ENCODE results near the gene C2orf15. TPM values are rescaled to one million over a fixed set of nuclear protein-coding genes. Genes with fewer than 3 reads are reported as not detected.
"Not testable (repeated sequence)": the region's sequence is repeated elsewhere in the genome, so short reads cannot be mapped to it uniquely, and the experiment has no call there.

The C2orf15 gene, protein sequence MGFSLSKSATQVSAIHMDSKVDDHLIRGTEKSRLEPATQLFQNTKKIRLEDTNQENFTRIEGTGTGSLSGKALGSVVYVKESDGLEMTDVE
- 0.95 and 4.2 TPM in 2 replicates for total RNA-seq (2014; rRNA removed; shearing (Covaris generic); ENCODE audit: low replicate concordance)

DNA sequence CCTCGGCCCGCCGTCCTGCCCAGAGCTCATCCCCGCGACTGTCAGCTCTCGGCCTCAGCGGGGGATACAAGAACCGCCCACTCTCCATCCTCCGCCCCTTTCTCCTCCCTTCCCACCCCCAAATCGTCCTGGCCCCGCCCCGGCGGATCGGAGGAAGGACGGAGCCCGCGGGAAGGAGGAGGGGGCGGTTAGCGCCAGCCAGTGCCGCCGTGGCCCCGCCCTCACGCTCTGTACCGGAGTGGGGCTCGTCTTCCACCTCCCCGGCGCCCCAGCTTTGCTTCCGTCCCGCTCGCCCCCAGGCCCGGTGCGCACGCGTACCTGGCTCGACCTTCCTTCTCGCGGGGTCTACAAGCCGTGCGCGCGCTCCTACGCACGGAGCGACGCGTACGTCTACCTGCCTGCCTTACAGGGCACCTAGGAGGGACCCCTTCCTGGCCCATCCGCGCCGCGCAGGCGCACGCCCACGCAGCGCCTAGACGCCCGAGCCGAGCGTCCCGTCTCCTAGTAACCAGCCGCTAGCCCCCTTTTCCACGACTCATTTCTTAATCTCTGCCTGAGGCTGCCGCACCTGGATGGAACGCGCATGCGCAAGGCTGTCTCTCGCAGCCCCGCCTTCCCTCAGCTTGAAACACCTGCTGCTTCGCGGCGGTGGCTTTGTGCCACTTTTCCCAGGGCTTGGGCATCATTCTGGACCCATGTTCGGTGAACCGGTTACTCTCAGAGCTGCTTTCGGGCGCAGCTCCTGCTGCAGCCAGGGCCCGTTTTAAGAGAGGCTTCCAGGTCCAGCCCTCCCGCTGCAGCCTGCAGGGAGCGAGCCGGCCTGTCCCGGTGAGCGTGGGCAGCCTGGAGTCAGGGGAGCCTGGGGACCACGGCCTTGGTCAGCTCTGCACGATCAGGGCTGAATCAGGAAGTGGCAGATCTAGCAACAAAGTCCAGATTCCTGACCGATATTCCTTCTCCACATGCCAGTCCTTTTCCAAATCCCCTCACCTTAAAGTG is at the start of gene C2orf15:
TSS of gene C2orf15 (plus strand) at position 598 of the 999 bp plus-strand sequence. CDS start 8,852 bp downstream, outside the sequence.
- in situ Hi-C loops (cut with HindIII; ENCODE audit: low pct_unique_long_range_greater_than_20kb, low sequenced_read_pairs) = no loop called here
- peak; percentile 97 for DNase-seq (ENCODE audit: low read depth)

DNA sequence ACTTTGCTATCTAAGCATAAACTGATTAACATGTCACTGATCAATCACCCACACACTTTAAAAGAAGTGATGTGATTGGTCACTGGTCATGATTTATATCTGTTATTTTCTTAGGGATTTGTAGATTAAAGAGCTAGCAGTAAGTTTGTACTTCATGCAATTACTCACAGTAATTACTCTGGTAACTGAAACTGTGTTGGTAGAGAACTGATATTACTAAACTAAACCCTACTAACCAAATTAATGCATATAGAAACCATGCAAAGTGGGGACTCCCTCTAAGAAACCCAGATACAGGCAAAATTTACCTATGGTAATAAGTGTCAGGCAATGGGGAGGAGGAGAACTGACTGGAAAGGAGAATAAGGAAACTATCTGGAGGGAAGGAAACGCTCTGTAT is 44.8 kb upstream of the C2orf15 start:
- in situ Hi-C loops (cut with HindIII; ENCODE audit: low pct_unique_long_range_greater_than_20kb, low sequenced_read_pairs) = no loop called here
- no peak for DNase-seq (ENCODE audit: low read depth)

DNA sequence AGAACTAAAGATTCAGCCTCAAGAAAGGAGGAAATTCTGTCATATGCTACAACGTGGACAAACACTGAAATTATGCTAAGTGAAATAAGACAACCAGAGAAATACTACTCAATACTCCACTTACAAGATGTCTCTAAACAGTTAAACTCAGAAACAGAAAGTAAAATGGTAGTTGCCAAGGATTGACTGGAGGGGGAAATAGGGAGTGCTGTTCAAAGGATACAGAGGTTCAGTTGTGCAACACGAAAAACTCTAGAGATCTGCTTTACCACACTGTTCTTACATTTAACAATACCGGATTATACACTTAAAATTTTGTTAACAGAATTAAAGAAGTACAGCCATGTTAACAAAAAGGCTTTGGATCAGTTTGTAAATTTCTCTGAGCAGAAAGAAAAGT is 39.8 kb upstream of the C2orf15 start:
- no peak for DNase-seq (ENCODE audit: low read depth)
- in situ Hi-C loops (cut with HindIII; ENCODE audit: low pct_unique_long_range_greater_than_20kb, low sequenced_read_pairs) = no loop called here

DNA sequence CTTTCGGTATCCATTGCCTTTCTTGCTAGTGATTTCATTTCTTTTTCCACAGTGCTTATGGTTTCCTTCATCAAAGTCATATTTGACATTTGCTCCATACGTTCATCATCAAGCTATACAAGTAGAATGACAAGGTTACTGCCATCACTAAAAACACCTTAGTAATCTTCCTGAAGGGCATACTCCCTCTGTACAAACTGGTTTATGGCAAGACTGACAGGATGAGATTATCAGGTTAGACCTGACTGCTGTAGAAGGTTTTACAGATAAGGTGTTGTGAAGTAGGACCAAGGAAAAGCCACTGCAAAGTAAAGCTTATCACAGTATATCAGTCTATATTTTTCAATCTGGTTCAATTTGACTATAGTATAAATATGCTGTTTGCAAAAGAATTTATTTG is 37.5 kb upstream of the C2orf15 start:
- in situ Hi-C loops (cut with HindIII; ENCODE audit: low pct_unique_long_range_greater_than_20kb, low sequenced_read_pairs) = no loop called here
- DNase-seq (ENCODE audit: low read depth) = no peak

DNA sequence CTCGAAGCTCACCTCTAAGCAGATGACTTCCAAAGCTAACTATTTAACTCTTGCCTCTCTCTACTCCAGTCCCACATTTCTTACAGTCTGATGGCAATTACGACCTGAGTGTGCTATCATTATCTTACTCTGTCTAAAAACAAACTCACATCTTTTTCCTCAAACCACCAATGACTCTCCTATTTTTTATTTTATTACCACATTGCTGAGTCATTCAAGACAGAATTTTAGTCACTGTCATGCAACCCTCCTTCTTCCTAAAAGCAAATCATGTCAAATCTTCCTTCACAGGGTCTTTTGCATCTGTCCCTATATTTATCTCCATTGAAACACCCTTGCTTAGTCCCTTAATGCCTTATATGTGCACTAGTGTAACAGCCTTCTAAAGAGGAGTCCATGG is 34.6 kb upstream of the C2orf15 start:
- in situ Hi-C loops (cut with HindIII; ENCODE audit: low pct_unique_long_range_greater_than_20kb, low sequenced_read_pairs) = no loop called here
- DNase-seq (ENCODE audit: low read depth) = peak; percentile 8

DNA sequence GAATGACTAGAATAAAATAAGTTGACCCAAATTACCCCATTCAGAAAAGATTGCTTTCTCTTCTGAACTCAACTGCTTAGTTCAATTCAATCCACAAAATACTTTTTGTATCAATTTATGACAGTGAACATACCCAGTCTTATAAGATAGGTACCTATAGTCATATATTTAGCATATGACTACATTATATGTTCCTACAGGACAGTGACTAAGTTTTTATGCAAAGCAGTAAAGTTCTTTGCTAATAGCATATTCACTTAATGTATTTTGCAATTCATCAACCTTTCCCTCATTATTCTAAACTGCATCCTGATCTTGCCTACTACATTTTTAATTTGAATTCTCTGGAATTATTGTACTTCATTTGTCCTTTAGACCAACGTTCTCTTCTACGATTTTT is 30.3 kb upstream of the C2orf15 start:
- no peak for DNase-seq (ENCODE audit: low read depth)
- in situ Hi-C loops (cut with HindIII; ENCODE audit: low pct_unique_long_range_greater_than_20kb, low sequenced_read_pairs) = no loop called here

DNA sequence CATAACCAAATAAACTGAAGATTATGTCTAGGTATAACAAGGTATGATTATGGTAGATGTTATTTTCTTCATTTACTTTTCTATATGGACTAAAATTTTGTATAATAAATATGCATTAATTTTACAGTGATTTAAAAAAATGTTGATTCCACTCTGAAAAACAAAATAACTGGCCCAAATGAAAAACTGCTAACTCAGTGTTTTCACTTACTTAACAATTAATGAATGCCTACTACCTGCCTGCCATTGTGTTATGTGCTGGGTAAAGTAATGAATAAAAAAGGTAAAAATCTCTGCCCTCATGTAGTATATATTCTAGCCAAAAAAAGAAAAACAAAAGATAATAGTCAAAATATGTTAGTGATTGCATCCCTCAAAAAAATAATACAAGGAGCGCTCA is 29.6 kb upstream of the C2orf15 start:
- in situ Hi-C loops (cut with HindIII; ENCODE audit: low pct_unique_long_range_greater_than_20kb, low sequenced_read_pairs) = no loop called here
- DNase-seq (ENCODE audit: low read depth) = no peak

DNA sequence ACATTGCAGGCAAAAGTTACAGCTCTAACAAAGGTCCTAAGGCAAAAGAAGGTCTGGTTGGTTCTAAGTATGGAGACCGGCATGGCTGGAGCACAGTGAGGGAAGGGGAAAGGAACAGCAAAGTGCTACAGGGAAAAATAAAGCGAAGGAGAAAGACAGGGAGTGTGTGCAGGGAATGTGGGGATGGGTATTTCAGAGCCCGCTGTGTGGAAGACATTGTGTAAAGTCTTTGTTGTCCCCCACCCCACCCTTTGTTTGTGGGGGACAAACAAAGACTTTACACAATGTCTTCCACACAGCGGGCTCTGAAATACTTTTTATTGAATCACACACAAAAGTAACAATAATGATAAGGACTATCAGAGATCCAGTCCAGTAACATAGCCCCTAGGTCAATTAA is 28.9 kb upstream of the C2orf15 start:
- in situ Hi-C loops (cut with HindIII; ENCODE audit: low pct_unique_long_range_greater_than_20kb, low sequenced_read_pairs) = no loop called here
- no peak for DNase-seq (ENCODE audit: low read depth)

DNA sequence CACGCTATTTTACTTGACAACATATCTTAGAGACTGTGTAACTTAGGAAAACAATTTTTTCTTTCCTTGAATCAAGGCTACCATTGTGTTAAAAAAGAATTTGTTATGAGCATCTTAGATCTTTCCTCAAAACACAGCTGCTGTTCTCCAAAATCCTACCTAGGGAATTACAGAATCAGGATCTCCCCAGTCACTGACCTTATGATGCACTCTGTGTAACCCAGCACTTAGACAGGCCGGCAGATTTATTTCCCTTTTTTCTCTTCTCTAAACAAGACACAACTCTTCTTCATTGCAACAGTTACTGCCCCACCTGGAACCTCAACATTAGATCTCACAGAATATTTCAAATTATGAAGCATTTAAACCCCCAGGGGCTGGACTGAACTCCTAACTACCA is 13.5 kb upstream of the C2orf15 start:
- DNase-seq (ENCODE audit: low read depth) = no peak
- in situ Hi-C loops (cut with HindIII; ENCODE audit: low pct_unique_long_range_greater_than_20kb, low sequenced_read_pairs) = no loop called here

DNA sequence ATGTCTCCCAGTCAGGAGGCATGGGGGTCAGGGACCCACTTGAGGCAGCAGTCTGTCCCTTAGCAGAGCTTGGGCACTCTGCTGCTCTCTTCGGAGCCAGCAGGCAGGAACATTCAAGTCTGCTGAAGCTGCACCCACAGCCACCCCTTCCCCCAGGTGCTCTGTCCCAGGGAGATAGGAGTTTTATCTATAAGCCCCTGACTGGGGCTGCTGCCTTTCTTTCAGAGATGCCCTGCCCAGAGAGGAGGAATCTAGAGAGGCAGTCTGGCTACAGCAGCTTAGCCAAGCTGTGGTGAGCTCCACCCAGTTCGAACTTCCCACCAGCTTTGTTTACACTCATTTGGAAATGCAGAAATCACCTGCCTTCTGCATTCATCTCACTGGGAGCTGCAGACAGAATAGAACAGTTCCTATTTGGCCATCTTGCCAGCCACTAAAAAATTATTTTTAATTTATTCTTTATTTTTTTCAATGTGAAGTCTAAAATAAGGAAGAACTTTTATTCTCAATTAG is 6.4 kb upstream of the C2orf15 start:
- DNase-seq (ENCODE audit: low read depth); in situ Hi-C loops (cut with HindIII; ENCODE audit: low pct_unique_long_range_greater_than_20kb, low sequenced_read_pairs): not testable (repeated sequence)

DNA sequence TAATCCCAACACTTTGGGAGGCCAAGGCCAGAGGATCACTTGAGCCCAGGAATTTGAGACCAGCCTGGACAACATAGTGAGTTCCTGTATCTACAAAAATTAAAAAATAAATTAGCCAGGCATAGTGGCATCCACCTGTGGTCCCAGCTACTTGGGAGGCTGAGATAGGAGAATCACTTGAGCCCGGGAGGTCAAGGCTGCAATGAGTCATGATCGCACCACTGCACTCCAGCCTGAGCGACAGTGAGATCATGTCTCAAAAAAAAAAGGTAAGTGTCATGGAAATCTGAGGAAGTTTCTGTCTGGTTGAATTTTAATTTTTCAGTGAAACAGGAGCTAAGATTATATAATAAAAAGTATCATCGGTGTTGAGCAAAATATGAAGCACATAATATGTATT is 2.5 kb upstream of the C2orf15 start:
- no peak for DNase-seq (ENCODE audit: low read depth)
- in situ Hi-C loops (cut with HindIII; ENCODE audit: low pct_unique_long_range_greater_than_20kb, low sequenced_read_pairs) = no loop called here

DNA sequence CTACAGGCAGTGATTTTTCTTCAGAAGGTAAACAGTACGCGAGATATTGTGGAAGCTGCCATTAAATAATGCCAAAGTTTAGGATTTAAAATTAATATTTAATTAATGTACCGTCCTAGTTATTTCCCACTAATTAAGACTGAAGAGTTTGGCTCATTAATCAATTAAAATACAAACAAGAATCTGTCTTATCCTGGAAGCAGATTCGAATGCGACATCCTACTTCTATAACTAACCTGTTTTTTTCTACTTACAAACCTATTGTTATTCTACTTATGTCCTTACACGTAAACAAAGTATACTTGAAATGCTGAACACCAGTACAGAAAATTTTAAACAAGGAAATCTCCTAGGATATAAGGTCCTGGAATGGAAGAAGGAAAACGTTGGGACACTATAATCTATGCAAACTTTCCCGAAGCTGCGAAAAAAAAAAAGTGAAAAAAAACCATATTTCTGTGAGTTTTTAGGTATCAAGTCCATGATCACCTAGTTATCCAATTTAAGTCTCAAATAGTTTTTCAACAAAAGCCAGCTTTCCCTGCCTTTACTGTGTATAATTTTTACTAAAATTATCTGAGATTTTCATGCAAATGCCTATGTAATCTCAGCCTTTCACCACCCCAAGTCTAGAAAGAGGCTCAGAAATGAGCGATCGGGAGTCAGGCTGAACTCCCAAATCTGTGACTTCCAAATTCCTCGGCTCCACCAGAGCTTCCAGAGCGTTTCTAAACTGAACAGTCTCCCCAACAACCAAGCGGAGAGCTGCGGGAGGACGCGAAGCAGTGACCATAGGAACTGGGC is 1.2 kb upstream of the C2orf15 start:
- in situ Hi-C loops (cut with HindIII; ENCODE audit: low pct_unique_long_range_greater_than_20kb, low sequenced_read_pairs) = no loop called here
- DNase-seq (ENCODE audit: low read depth) = no peak

DNA sequence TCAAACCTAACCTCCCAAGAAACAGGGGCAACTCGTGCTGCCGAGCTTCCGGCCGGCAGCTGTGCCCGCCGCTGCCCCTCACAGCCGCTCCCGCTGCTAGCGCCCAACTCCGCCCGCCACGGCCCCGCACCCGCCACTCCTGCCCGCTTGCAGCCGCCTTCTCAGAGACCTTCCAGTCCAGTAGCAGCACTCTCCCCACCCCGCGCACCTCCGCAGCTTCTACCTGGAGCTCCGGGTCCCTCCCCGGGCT is 722 bp upstream of the C2orf15 start:
- DNase-seq (ENCODE audit: low read depth) = no peak
- in situ Hi-C loops (cut with HindIII; ENCODE audit: low pct_unique_long_range_greater_than_20kb, low sequenced_read_pairs) = no loop called here

DNA sequence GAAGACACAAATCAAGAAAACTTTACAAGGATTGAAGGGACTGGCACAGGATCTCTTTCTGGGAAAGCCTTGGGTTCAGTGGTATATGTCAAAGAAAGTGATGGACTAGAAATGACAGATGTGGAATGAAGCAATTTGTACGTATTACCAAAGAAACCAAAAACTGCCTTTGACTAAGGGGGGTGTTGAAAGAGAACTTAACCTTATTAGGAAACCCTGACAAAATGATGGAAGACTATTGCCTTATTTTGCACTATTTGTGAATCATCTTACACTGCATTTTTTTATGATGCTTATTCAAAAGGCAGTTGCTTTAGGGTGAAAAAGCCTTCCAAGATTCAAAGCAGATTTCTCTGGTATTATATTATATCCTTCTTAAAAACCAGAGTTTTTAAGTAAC is 9.2 kb downstream of the C2orf15 start:
- in situ Hi-C loops (cut with HindIII; ENCODE audit: low pct_unique_long_range_greater_than_20kb, low sequenced_read_pairs) = no loop called here
- DNase-seq (ENCODE audit: low read depth) = no peak

DNA sequence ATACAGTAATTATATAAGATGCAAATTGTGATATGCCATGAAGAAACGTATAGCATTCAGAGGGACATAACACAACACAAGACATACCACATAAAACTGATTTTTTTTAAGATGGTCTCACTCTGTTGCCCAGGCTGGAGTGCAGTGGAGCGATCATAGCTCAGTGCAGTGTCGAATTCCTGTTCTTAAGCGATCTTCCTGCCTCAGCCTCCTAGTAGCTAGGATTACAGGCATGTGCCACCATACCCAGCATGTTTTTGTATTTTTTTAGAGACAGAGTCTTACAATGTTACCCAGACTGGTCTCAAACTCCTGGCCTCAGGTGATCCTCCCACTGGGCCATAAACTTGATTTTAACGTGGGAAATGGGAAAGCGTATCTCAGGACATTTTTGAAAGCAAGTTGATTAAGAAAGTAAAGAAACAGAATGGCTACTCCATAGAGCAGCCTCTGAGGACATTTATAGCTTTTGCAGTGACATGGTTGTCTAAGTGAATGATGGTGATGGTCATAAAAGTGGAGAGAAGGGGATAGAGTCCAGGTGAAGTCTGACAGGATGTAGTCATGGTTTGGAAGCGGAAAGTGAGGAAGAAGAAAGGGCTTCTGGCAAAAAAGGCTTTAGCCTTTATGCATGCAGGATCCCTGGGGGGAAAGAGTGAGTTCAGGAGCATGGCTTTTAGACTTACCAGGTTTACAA is 10.8 kb downstream of the C2orf15 start:
- in situ Hi-C loops (cut with HindIII; ENCODE audit: low pct_unique_long_range_greater_than_20kb, low sequenced_read_pairs) = no loop called here
- no peak for DNase-seq (ENCODE audit: low read depth)

DNA sequence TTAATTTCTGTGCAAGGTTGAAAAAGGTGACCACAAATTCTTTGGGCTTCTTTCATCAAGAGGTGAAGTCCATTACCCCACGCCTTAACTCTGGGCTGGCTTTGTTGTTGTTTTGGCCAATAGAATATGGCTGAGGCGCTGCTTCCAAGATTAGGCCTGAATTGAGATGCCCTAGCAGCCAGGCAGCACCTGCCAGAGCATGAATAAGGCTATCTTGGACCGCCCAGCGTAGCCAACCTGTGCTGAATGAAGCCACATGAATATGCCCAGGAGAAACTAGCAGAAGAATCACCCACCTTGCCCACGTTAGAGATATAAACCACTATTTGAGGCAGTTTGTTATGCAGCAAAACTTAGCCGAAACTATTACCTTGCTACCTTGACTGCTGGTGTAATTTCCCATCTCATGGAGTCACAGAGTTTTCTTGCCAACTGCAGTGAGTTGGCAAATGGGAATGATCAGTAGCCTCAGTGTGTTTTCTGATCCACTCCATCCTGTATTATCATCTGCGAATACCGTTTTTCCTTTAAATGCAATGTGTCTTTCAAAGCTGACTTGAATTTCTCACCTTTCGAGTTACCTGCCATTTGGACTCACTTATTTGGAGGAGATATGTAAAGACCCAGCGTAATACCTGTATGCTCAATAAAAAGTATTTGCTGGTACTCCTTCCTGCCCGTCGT is 12.6 kb downstream of the C2orf15 start:
- peak; percentile 29 for DNase-seq (ENCODE audit: low read depth)
- in situ Hi-C loops (cut with HindIII; ENCODE audit: low pct_unique_long_range_greater_than_20kb, low sequenced_read_pairs) = no loop called here

DNA sequence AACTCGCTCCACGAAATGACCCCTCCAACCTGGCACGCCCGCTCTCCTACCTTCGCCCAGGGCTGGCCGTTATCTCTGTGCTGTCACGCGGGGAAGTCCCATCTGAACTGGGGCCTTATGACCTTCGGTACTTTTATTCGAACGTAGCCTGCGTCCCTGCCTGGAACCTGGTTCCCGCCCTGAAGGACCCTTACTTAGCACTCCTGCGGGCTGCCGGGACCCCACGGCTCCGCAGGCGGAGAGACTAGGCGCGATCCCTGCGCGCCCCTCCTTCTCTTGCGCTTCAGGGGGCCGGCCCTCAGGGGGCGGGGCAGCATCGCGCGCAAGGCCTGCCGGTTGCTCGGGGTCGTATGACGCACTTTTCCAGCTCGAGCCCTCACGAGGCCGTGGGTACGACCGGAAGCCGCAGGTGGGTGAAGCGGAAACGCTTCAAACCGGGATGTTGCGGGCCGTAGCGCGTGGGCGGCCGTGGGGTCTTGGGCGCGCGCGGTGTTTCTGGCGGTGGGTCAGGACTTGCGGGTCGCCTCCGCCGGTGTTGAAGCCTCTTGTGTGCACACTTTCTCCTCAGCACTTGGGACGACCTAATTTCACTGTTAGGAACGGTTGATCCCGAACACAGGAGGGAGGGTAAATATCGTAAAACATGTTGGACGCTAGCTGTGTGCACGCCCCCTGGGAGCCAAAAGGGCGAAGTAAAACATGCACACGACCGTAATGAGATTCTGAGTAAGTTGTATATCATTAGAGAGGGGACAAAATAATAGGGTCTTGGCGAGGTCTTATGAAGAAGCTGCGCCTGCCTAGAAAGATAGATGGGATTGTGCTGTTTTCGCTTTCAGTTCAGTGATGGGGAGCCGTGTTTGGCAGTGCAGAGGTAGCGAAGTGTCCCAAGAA is 13.4 kb downstream of the C2orf15 start, which contains the start of the genes LIPT1 and TSGA10:
TSS of gene LIPT1 (plus strand) at position 325 of the 894 bp plus-strand sequence. CDS start 6,991 bp downstream, outside the sequence.
TSS of gene TSGA10 (minus strand) at position 300 of the 894 bp plus-strand sequence. CDS start 45,503 bp downstream, outside the sequence.
- DNase-seq (ENCODE audit: low read depth) = peak; percentile 92
- in situ Hi-C loops (cut with HindIII; ENCODE audit: low pct_unique_long_range_greater_than_20kb, low sequenced_read_pairs) = no loop called here
